ENCODE measurements around the gene ACVR1B. TPM values are rescaled to one million over a fixed set of nuclear protein-coding genes. Genes with fewer than 3 reads are reported as not detected.

The ACVR1B gene
- total and polyA plus RNA-seq, 4 donors: 4.0 to 21.9 (median 12.0) TPM

- Histone ChIP-seq H3K4me3 (ENCODE audit: low read depth in 1 of 3, low read length in 3 of 3) (no peak overlapping the region), H3K9ac (ENCODE audit: low read depth in 1 of 2, low read length in 2 of 2) (no peak overlapping the region), H3K36me3 (ENCODE audit: control insufficient read depth in 4 of 4, insufficient read depth in 3 of 4, low read depth in 1 of 4, low read length in 3 of 4) (no peaks in the 10 kb centered on the region), H3K27ac (ENCODE audit: low read depth in 1 of 2, low read length in 2 of 2) (peak overlapping the region in 1 of 2 donors; percentile 3), H3K9me3 (ENCODE audit: control insufficient read depth in 4 of 4, low read length in 3 of 4) (no peaks in the 10 kb centered on the region), H3K4me1 (ENCODE audit: control insufficient read depth in 4 of 4, insufficient read depth in 4 of 4, low read length in 3 of 4) (peaks cover 4 to 13% (median 8%) of the 10 kb centered on the region in 4 donors), H3K27me3 (ENCODE audit: control insufficient read depth in 4 of 4, insufficient read depth in 4 of 4, low read length in 3 of 4) (no peaks in the 10 kb centered on the region)
- WGBS: 71% methylated on average over 3 of the region's 3 CpGs
- TF ChIP-seq JUND (IDR thresholded peaks at IDR 0.05): no peak
- TF ChIP-seq RAD21 (IDR thresholded peaks at IDR 0.05): no peak
- no peak for TF ChIP-seq REST (IDR thresholded peaks at IDR 0.05)
- TF ChIP-seq HNF4A (conservative IDR thresholded peaks at IDR 0.05): no peak
- no peak for TF ChIP-seq NR2F2 (IDR thresholded peaks at IDR 0.05)
- TF ChIP-seq EGR1 (IDR thresholded peaks at IDR 0.05; ENCODE audit: low read depth in 2 of 2): no peak
- TF ChIP-seq YY1 (IDR thresholded peaks at IDR 0.05): no peak
- no peak for DNase-seq (ENCODE audit: low spot score)
These were observed 40.8 kb upstream of the ACVR1B start for GRCh38 chr12:51910691-51911090.

GRCh38 chr12:51911307-51911706, 40.2 kb upstream of the ACVR1B start:
- no peaks in the 10 kb centered on the region for H3K9me3 ChIP-seq (ENCODE audit: control insufficient read depth in 4 of 4, low read length in 3 of 4)
- TF ChIP-seq MAX (IDR thresholded peaks at IDR 0.05) (no peak), JUND (IDR thresholded peaks at IDR 0.05) (no peak), FOXA2 (IDR thresholded peaks at IDR 0.05) (no peak), HNF4G (IDR thresholded peaks at IDR 0.05) (no peak), ZBTB33 (IDR thresholded peaks at IDR 0.05) (no peak), RXRA (IDR thresholded peaks at IDR 0.05) (no peak), YY1 (IDR thresholded peaks at IDR 0.05) (no peak), RAD21 (IDR thresholded peaks at IDR 0.05) (no peak), GABPA (IDR thresholded peaks at IDR 0.05 in 1 of 2, conservative IDR thresholded peaks at IDR 0.05 in 1 of 2) (no peak), HNF4A (conservative IDR thresholded peaks at IDR 0.05) (no peak), SP1 (IDR thresholded peaks at IDR 0.05) (no peak), EGR1 (IDR thresholded peaks at IDR 0.05; ENCODE audit: low read depth in 2 of 2) (no peak), CTCF (IDR thresholded peaks at IDR 0.05; ENCODE audit: low read depth, low read length, missing input control) (no peak), NR2F2 (IDR thresholded peaks at IDR 0.05) (no peak), REST (IDR thresholded peaks at IDR 0.05) (no peak), TAF1 (conservative IDR thresholded peaks at IDR 0.05) (no peak), FOXA1 (IDR thresholded peaks at IDR 0.05) (no peak), ATF3 (IDR thresholded peaks at IDR 0.05) (no peak)
- no peak overlapping the region for H3K27ac ChIP-seq (ENCODE audit: low read depth in 1 of 2, low read length in 2 of 2)
- no peaks in the 10 kb centered on the region for H3K36me3 ChIP-seq (ENCODE audit: control insufficient read depth in 4 of 4, insufficient read depth in 3 of 4, low read depth in 1 of 4, low read length in 3 of 4)
- no peak overlapping the region for H3K4me3 ChIP-seq (ENCODE audit: low read depth in 1 of 3, low read length in 3 of 3)
- no peak overlapping the region for H3K9ac ChIP-seq (ENCODE audit: low read depth in 1 of 2, low read length in 2 of 2)
- 85% methylated on average over 6 of the region's 6 CpGs for WGBS
- H3K27me3 ChIP-seq (ENCODE audit: control insufficient read depth in 4 of 4, insufficient read depth in 4 of 4, low read length in 3 of 4): no peaks in the 10 kb centered on the region
- DNase-seq (ENCODE audit: low spot score): no peak
- H3K4me1 ChIP-seq (ENCODE audit: control insufficient read depth in 4 of 4, insufficient read depth in 4 of 4, low read length in 3 of 4): peaks cover 4 to 13% (median 8%) of the 10 kb centered on the region in 4 donors

Measured in liver (tissue), 9 donors.